T-helper 2 cell (primary cell): ENCODE results near the gene STARD3NL.
"Not testable (repeated sequence)": the region's sequence is repeated elsewhere in the genome, so short reads cannot be mapped to it uniquely, and the experiment has no call there.

ENCODE experiments used
- DNase-seq, 5 experiments: peaks; one replicate each; pipeline versions ENCODE4 v3.0.0 to v3.0.0-alpha.2; 2012 to 2022

Gene STARD3NL

GRCh38 chr7:38223306-38223705, 45.3 kb downstream of the STARD3NL start:
- no peak for DNase-seq

- DNase-seq, result no peak
Observed at GRCh38 chr7:38224392-38224791, 46.3 kb downstream of the STARD3NL start.

GRCh38 chr7:38229386-38229785, 51.3 kb downstream of the STARD3NL start:
- DNase-seq, result no peak

GRCh38 chr7:38229884-38230642, 52.0 kb downstream of the STARD3NL start:
- no peak for DNase-seq

GRCh38 chr7:38232502-38233366, 54.7 kb downstream of the STARD3NL start:
- peak in 4 of 5 experiments; percentile 18 to 97 (median 69) for DNase-seq

GRCh38 chr7:38234759-38235158, 56.7 kb downstream of the STARD3NL start:
- DNase-seq, result not testable (repeated sequence)

- no peak for DNase-seq
Observed at GRCh38 chr7:38235606-38236005, 57.6 kb downstream of the STARD3NL start.

- not testable (repeated sequence) for DNase-seq
Observed at GRCh38 chr7:38239129-38239528, 61.1 kb downstream of the STARD3NL start.

- DNase-seq, result no peak
Observed at GRCh38 chr7:38241071-38241470, 63.0 kb downstream of the STARD3NL start.

- DNase-seq, result peak in 1 of 5 experiments; percentile 73
Observed at GRCh38 chr7:38242814-38243213, 64.8 kb downstream of the STARD3NL start.

- not testable (repeated sequence) for DNase-seq
Observed at GRCh38 chr7:38243345-38243744, 65.3 kb downstream of the STARD3NL start.

- DNase-seq, result no peak
Observed at GRCh38 chr7:38244516-38244915, 66.5 kb downstream of the STARD3NL start.

- DNase-seq, result peak in 1 of 5 experiments; percentile 61
Observed at GRCh38 chr7:38245409-38245977, 67.4 kb downstream of the STARD3NL start.

- no peak for DNase-seq
Observed at GRCh38 chr7:38248069-38248567, 70.1 kb downstream of the STARD3NL start.

- not testable (repeated sequence) for DNase-seq
Observed at GRCh38 chr7:38249849-38250248, 71.8 kb downstream of the STARD3NL start.

- no peak for DNase-seq
Observed at GRCh38 chr7:38257350-38257677, 79.3 kb downstream of the STARD3NL start.

- DNase-seq, result not testable (repeated sequence)
Observed at GRCh38 chr7:38259157-38259556, 81.1 kb downstream of the STARD3NL start.

GRCh38 chr7:38261601-38262000, 83.6 kb downstream of the STARD3NL start:
- DNase-seq, result not testable (repeated sequence)

GRCh38 chr7:38262026-38262425, 84.0 kb downstream of the STARD3NL start:
- DNase-seq, result not testable (repeated sequence)

GRCh38 chr7:38262545-38262944, 84.5 kb downstream of the STARD3NL start:
- no peak for DNase-seq

GRCh38 chr7:38263274-38263673, 85.2 kb downstream of the STARD3NL start:
- not testable (repeated sequence) for DNase-seq

- peak in 1 of 5 experiments; percentile 24 for DNase-seq
Observed at GRCh38 chr7:38264602-38265001, 86.6 kb downstream of the STARD3NL start.

- not testable (repeated sequence) for DNase-seq
Observed at GRCh38 chr7:38265958-38266357, 87.9 kb downstream of the STARD3NL start.
